Endodermal cell (in vitro differentiated cells): ENCODE measurements around the gene MED12. TPM values are rescaled to one million over a fixed set of nuclear protein-coding genes. Genes with fewer than 3 reads are reported as not detected.
A peak's percentile ranks its signal among the peaks of the same experiment; 100 is the strongest.

Experiments used
- DNase-seq: peaks from one replicate; pipeline ENCODE4 v3.0.0-alpha.2; 2017
- H3K27ac ChIP-seq: 2 replicates; pipeline ENCODE4 v1.5.1; 2013; ENCODE audit warnings: mild to moderate bottlenecking, low read depth, low read length, moderate library complexity
- H3K27me3 ChIP-seq: 2 replicates; pipeline ENCODE4 v1.6.1; 2013; ENCODE audit warnings: mild to moderate bottlenecking, low read length, moderate library complexity; ENCODE audit not compliant: insufficient read depth, control insufficient read depth, poor library complexity, severe bottlenecking
- H3K36me3 ChIP-seq: 2 replicates; pipeline ENCODE4 v1.7.0; 2013; ENCODE audit warnings: mild to moderate bottlenecking, low read length, moderate library complexity; ENCODE audit not compliant: control insufficient read depth, insufficient read depth
- H3K4me1 ChIP-seq: one replicate; pipeline ENCODE4 v1.7.0; 2013; ENCODE audit warnings: low read length; ENCODE audit not compliant: control insufficient read depth, insufficient read depth
- H3K4me3 ChIP-seq: 2 replicates; pipeline ENCODE4 v1.5.1; 2013; ENCODE audit warnings: mild to moderate bottlenecking, low read length, moderate library complexity
- H3K9ac ChIP-seq: 2 replicates; pipeline ENCODE4 v1.6.1; 2013; ENCODE audit warnings: mild to moderate bottlenecking, low read length, moderate library complexity; ENCODE audit not compliant: poor library complexity, severe bottlenecking; ENCODE audit errors: extremely low read depth
- H3K9me3 ChIP-seq: 2 replicates; pipeline ENCODE4 v1.6.1; 2013; ENCODE audit warnings: mild to moderate bottlenecking, low read length, moderate library complexity; ENCODE audit not compliant: control insufficient read depth
- H3K27ac Mint-ChIP-seq: 2 replicates; pipeline ENCODE4 v1.8.0; 2020; ENCODE audit warnings: mixed read lengths
- H3K27me3 Mint-ChIP-seq: 2 replicates; pipeline ENCODE4 v1.8.0; 2021; ENCODE audit warnings: mild to moderate bottlenecking, mixed read lengths; ENCODE audit not compliant: insufficient read depth
- H3K36me3 Mint-ChIP-seq: 2 replicates; pipeline ENCODE4 v1.8.0; 2020; ENCODE audit warnings: low read depth, mixed read lengths
- H3K4me1 Mint-ChIP-seq: 2 replicates; pipeline ENCODE4 v1.8.0; 2020; ENCODE audit warnings: mixed read lengths
- H3K4me3 Mint-ChIP-seq: 2 replicates; pipeline ENCODE4 v1.8.0; 2020; ENCODE audit warnings: mild to moderate bottlenecking, moderate library complexity, mixed read lengths
- H3K9me3 Mint-ChIP-seq: 2 replicates; pipeline ENCODE4 v1.8.0; 2020; ENCODE audit warnings: mild to moderate bottlenecking, mixed read lengths
- WGBS, 2 experiments: methylation state at CpG; one replicate each; pipeline versions ENCODE4 v1.1.5 to v1.1.7; 2013; ENCODE audit warnings: missing lambda C conversion rate in 2 of 2, mixed read lengths in 1 of 2; ENCODE audit not compliant: insufficient coverage in 1 of 2, insufficient read length in 1 of 2; 5-methylcytosine and 5-hydroxymethylcytosine counted together
- total RNA-seq, 2 donors: library from RNA; stranded (reverse); fragmentation: NEBNext Ultra II Directional in 1 of 2; extraction: Animal tissue kit (Norgen Biotek cat#: 25700) in 1 of 2; gene quantifications; 2 replicates in 1 of 2; 3 replicates in 1 of 2; pipeline ENCODE4 v1.2.1, GENCODE V29; 2021
- TF ChIP-seq, protein P1 (sequence below): fragments of 200-600 bp; sonication (generic); conservative IDR thresholded peaks from 2 replicates; pipeline ENCODE4 v1.5.0; 2021; ENCODE audit warnings: antibody characterized with exemption, mild to moderate bottlenecking

The MED12 gene
- total RNA-seq, 2 donors from 2014 or later: 57.8 to 60.8 TPM

DNA sequence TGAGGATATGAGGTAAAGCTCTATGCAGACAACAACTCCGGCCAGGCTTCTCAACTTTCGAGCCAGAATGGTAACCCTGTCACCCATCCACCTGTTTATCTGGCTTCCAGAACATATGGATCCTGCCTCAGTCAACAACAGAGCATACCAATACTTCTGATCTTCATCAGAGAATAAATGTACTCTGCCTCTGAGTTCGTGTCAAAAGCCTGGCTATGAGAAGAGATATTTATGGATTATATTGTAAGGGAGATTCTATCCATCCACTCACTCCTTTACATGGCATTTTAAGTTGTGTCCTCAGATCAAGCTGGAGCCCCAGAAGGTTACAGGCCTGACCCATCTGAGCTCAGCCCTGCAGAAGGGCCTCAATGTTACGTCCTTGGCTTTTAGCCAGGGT is 32.5 kb upstream of the MED12 start:
- H3K36me3 ChIP-seq: no peaks in the 10 kb centered on the region
- Mint-ChIP-seq H3K9me3 (peaks cover 33% of the 10 kb centered on the region), H3K36me3 (no peaks in the 10 kb centered on the region), H3K27me3 (no peaks in the 10 kb centered on the region), H3K27ac (no peak overlapping the region), H3K4me3 (no peak overlapping the region), H3K4me1 (no peaks in the 10 kb centered on the region)
- no peak overlapping the region for H3K9ac ChIP-seq
- H3K4me3 ChIP-seq: no peak overlapping the region
- TF ChIP-seq, protein P1, sequence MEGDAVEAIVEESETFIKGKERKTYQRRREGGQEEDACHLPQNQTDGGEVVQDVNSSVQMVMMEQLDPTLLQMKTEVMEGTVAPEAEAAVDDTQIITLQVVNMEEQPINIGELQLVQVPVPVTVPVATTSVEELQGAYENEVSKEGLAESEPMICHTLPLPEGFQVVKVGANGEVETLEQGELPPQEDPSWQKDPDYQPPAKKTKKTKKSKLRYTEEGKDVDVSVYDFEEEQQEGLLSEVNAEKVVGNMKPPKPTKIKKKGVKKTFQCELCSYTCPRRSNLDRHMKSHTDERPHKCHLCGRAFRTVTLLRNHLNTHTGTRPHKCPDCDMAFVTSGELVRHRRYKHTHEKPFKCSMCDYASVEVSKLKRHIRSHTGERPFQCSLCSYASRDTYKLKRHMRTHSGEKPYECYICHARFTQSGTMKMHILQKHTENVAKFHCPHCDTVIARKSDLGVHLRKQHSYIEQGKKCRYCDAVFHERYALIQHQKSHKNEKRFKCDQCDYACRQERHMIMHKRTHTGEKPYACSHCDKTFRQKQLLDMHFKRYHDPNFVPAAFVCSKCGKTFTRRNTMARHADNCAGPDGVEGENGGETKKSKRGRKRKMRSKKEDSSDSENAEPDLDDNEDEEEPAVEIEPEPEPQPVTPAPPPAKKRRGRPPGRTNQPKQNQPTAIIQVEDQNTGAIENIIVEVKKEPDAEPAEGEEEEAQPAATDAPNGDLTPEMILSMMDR: no peak
- no peaks in the 10 kb centered on the region for H3K4me1 ChIP-seq
- H3K27ac ChIP-seq: no peak overlapping the region
- H3K27me3 ChIP-seq: no peaks in the 10 kb centered on the region
- H3K9me3 ChIP-seq: no peaks in the 10 kb centered on the region
- no peak for DNase-seq
- 80 to 90% methylated on average over 1 to 3 of the region's 4 CpGs for WGBS, 2 experiments

DNA sequence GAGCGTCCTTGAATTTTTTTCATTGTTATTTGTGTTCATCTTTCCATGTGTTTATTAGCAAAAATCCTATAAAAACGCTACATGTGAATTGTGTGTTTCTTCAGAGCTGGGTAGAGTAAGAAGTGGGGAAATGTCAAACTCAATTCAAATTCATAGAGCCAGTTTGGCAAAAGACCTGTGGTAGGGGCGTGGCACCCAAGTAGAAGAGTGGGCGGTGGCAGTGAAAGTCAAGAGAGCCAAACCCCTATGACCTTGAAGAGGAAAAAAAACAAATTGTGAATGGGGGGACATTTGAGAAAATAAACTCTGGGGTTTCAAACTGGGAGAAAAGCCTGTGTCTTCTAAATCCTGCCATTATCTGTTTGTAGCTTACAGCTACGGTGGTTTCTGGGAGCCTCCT is 27.1 kb upstream of the MED12 start:
- Mint-ChIP-seq H3K27ac (no peak overlapping the region), H3K27me3 (peaks cover 12% of the 10 kb centered on the region), H3K9me3 (peaks cover 62% of the 10 kb centered on the region), H3K4me1 (peaks cover 3% of the 10 kb centered on the region), H3K36me3 (no peaks in the 10 kb centered on the region), H3K4me3 (no peak overlapping the region)
- Histone ChIP-seq H3K4me3 (no peak overlapping the region), H3K27me3 (no peaks in the 10 kb centered on the region), H3K9me3 (no peaks in the 10 kb centered on the region), H3K4me1 (no peaks in the 10 kb centered on the region), H3K27ac (no peak overlapping the region), H3K9ac (no peak overlapping the region), H3K36me3 (no peaks in the 10 kb centered on the region)
- WGBS, 2 experiments: 88 to 100% methylated on average over 1 to 4 of the region's 5 CpGs
- no peak for DNase-seq
- TF ChIP-seq, protein P1: no peak

DNA sequence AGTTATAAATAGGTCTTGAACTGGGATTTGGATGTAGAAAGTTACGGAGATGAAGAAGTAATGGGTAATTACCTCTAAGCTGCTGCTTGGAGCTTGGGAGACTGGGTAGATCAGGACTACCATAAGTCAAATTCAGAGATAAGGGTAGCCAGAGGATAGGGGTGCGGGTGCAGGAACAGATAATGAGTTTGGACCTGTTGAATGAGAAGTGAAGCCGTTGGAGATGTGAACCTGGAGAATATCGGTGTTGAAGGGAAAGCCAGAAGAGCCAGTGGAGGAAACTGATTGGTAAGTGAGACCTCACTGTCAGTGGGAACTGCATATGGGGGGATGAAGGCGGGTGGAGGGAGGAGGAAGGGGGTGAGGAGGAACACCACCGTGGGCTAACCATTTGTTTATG is 23.4 kb upstream of the MED12 start:
- Mint-ChIP-seq H3K4me1 (peaks cover 13% of the 10 kb centered on the region), H3K36me3 (no peaks in the 10 kb centered on the region), H3K27ac (no peak overlapping the region), H3K9me3 (peaks cover 55% of the 10 kb centered on the region), H3K4me3 (peak overlapping the region; percentile 70), H3K27me3 (peaks cover 21% of the 10 kb centered on the region)
- H3K4me3 ChIP-seq: peak overlapping the region; percentile 82
- peak overlapping the region; percentile 15 for H3K9ac ChIP-seq
- no peaks in the 10 kb centered on the region for H3K9me3 ChIP-seq
- WGBS, 2 experiments: 43 to 47% methylated on average over 3 to 4 of the region's 6 CpGs
- no peaks in the 10 kb centered on the region for H3K27me3 ChIP-seq
- no peaks in the 10 kb centered on the region for H3K36me3 ChIP-seq
- H3K27ac ChIP-seq: no peak overlapping the region
- no peak for DNase-seq
- no peaks in the 10 kb centered on the region for H3K4me1 ChIP-seq
- TF ChIP-seq, protein P1: no peak
